OCI-LY7 (cell line): Measurements from ENCODE around the gene ECT2L. TPM values are rescaled to one million over a fixed set of nuclear protein-coding genes. Genes with fewer than 3 reads are reported as not detected.

Experiments used
- BruUV-seq: library from RNA; stranded (reverse); fragments of 400-500 nt; replicated peaks from 2 replicates; lab custom pipeline; 2021; lab: Mats Ljungman, UMichigan
- CTCF ChIA-PET: fragments of 300-600 bp; sonication (Branson Sonifier 250); formaldehyde crosslinking; loops from one replicate; lab custom pipeline; 2022; ENCODE audit warnings: antibody characterized with exemption; ENCODE audit not compliant: unreplicated experiment; lab: Charles Lee
- POLR2A ChIA-PET: fragments of 300-600 bp; sonication (Branson Sonifier 250); formaldehyde crosslinking; loops from one replicate; lab custom pipeline; 2022; ENCODE audit warnings: antibody characterized with exemption; lab: Charles Lee
- DNase-seq: peaks from one replicate; pipeline ENCODE4 v3.0.0-alpha.2; 2015; ENCODE audit warnings: low spot score
- H2AFZ ChIP-seq: fragments of 200-600 bp; sonication (generic), shearing (Covaris generic); 2 replicates; pipeline ENCODE4 v1.6.1; 2014; ENCODE audit warnings: mild to moderate bottlenecking, antibody characterized with exemption, low read length, moderate library complexity
- H3K27ac ChIP-seq: fragments of 200-600 bp; sonication (generic); 2 replicates; pipeline ENCODE4 v1.5.1; 2014; ENCODE audit warnings: mixed run types, low read depth, mild to moderate bottlenecking, moderate library complexity, low read length, inconsistent platforms; ENCODE audit not compliant: poor library complexity, severe bottlenecking
- H3K36me3 ChIP-seq: fragments of 200-600 bp; sonication (generic); 2 replicates; pipeline ENCODE4 v1.6.1; 2014; ENCODE audit warnings: mild to moderate bottlenecking, antibody characterized with exemption, low read length, moderate library complexity, mixed read lengths; ENCODE audit not compliant: insufficient read depth
- H3K4me1 ChIP-seq: fragments of 200-600 bp; sonication (generic); 2 replicates; pipeline ENCODE4 v1.5.1; 2014; ENCODE audit warnings: mild to moderate bottlenecking, low read length; ENCODE audit not compliant: insufficient read depth, poor library complexity, severe bottlenecking
- H3K4me2 ChIP-seq: fragments of 200-600 bp; sonication (generic); 2 replicates; pipeline ENCODE4 v1.6.1; 2014; ENCODE audit warnings: mild to moderate bottlenecking, low read length
- H3K4me3 ChIP-seq: fragments of 200-600 bp; sonication (generic); 2 replicates; pipeline ENCODE4 v1.5.1; 2014; ENCODE audit warnings: mild to moderate bottlenecking, low read depth, low read length; ENCODE audit not compliant: poor library complexity, severe bottlenecking
- H3K79me2 ChIP-seq: fragments of 200-600 bp; sonication (generic); 2 replicates; pipeline ENCODE4 v1.6.1; 2016; ENCODE audit warnings: low read depth, mild to moderate bottlenecking, low read length, moderate library complexity, mixed read lengths; ENCODE audit not compliant: insufficient read depth
- H3K9me2 ChIP-seq: fragments of 200-600 bp; sonication (generic); 2 replicates; pipeline ENCODE4 v1.6.1; 2016; ENCODE audit warnings: mild to moderate bottlenecking, low read length, mixed read lengths; ENCODE audit not compliant: insufficient read depth
- H3K9me3 ChIP-seq: fragments of 200-600 bp; sonication (generic); 2 replicates; pipeline ENCODE4 v1.6.1; 2014; ENCODE audit warnings: mild to moderate bottlenecking, mixed run types, low read length, mixed read lengths
- H4K20me1 ChIP-seq: fragments of 200-600 bp; sonication (generic); 2 replicates; pipeline ENCODE4 v1.6.1; 2014; ENCODE audit warnings: mild to moderate bottlenecking, antibody characterized with exemption, low read length, moderate library complexity, mixed read lengths; ENCODE audit not compliant: insufficient read depth
- EZH2phosphoT487 ChIP-seq: fragments of 200-600 bp; sonication (generic); IDR thresholded peaks from 2 replicates; pipeline ENCODE4 v1.6.1; 2018; ENCODE audit warnings: low read depth, borderline replicate concordance, mild to moderate bottlenecking, mixed run types, antibody characterized with exemption, low read length, moderate library complexity, mixed read lengths
- intact Hi-C: fragments of 100-400 bp; cut with micrococcal nuclease; formaldehyde crosslinking; loops from one replicate; pipeline ENCODE4 v1.10.0; 2022; ENCODE audit not compliant: unreplicated experiment
- total RNA-seq, 2 experiments: library from RNA; depleted of rRNA in 1 of 2; stranded (reverse); fragments of >200 nt in 1 of 2; shearing (Covaris generic) in 1 of 2; gene quantifications; 2 replicates each; pipeline ENCODE4 v1.2.3, GENCODE V29; 2014 to 2022
- TF ChIP-seq, protein P1 (sequence below): fragments of 200-600 bp; sonication (generic); conservative IDR thresholded peaks from 2 replicates; pipeline ENCODE4 v1.5.1; 2014; ENCODE audit warnings: mild to moderate bottlenecking, antibody characterized with exemption, low read length, moderate library complexity, mixed read lengths

ECT2L gene
- total RNA-seq, 2 experiments from 2014 or later: not detected

DNA sequence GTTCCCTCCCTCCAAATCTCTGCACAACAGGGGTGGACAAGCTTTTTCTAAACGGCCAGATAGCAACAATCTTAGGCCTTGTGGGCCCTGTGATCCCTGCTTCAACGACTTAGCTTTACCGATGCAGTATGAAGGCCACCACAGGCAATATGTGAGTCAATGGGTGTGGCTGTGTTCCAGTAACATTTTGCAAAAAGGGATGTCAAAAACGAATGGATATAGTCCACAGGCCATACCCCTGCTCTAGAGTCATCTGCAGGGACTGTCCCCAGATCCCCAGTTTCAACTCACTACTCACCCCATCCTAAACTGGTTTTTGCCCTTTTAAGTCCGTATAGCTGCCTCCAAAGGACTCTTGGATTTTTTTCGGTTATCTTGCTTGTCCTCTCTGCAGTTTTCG lies 34.4 kb downstream of the ECT2L start:
- H3K4me1 ChIP-seq: no peaks in the 10 kb centered on the region
- BruUV-seq: no TSS peak
- H2AFZ ChIP-seq: no peak overlapping the region
- intact Hi-C loops: no loop called here
- H3K9me2 ChIP-seq: no peaks in the 10 kb centered on the region
- H3K4me3 ChIP-seq: no peak overlapping the region
- CTCF ChIA-PET: no interaction called here
- no peaks in the 10 kb centered on the region for H3K9me3 ChIP-seq
- no peaks in the 10 kb centered on the region for H3K79me2 ChIP-seq
- no peak for DNase-seq
- no peaks in the 10 kb centered on the region for H4K20me1 ChIP-seq
- no peaks in the 10 kb centered on the region for H3K36me3 ChIP-seq
- TF ChIP-seq, protein P1, sequence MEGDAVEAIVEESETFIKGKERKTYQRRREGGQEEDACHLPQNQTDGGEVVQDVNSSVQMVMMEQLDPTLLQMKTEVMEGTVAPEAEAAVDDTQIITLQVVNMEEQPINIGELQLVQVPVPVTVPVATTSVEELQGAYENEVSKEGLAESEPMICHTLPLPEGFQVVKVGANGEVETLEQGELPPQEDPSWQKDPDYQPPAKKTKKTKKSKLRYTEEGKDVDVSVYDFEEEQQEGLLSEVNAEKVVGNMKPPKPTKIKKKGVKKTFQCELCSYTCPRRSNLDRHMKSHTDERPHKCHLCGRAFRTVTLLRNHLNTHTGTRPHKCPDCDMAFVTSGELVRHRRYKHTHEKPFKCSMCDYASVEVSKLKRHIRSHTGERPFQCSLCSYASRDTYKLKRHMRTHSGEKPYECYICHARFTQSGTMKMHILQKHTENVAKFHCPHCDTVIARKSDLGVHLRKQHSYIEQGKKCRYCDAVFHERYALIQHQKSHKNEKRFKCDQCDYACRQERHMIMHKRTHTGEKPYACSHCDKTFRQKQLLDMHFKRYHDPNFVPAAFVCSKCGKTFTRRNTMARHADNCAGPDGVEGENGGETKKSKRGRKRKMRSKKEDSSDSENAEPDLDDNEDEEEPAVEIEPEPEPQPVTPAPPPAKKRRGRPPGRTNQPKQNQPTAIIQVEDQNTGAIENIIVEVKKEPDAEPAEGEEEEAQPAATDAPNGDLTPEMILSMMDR: no peak
- TF ChIP-seq EZH2phosphoT487: no peak
- no peak overlapping the region for H3K4me2 ChIP-seq
- POLR2A ChIA-PET: no interaction called here
- no peak overlapping the region for H3K27ac ChIP-seq

- Histone ChIP-seq H2AFZ (no peak overlapping the region), H4K20me1 (no peaks in the 10 kb centered on the region), H3K36me3 (no peaks in the 10 kb centered on the region), H3K4me1 (no peaks in the 10 kb centered on the region), H3K4me3 (no peak overlapping the region), H3K9me2 (no peaks in the 10 kb centered on the region), H3K4me2 (no peak overlapping the region), H3K9me3 (no peaks in the 10 kb centered on the region), H3K79me2 (no peaks in the 10 kb centered on the region), H3K27ac (no peak overlapping the region)
- intact Hi-C loops: no loop called here
- TF ChIP-seq, protein P1: no peak
- TF ChIP-seq EZH2phosphoT487: no peak
- no peak for DNase-seq
- POLR2A ChIA-PET: no interaction called here
- no TSS peak for BruUV-seq
- CTCF ChIA-PET: no interaction called here
Measured at GRCh38 chr6:138832182-138832581, 36.3 kb downstream of the ECT2L start.

- POLR2A ChIA-PET: no interaction called here
- H3K9me2 ChIP-seq: no peaks in the 10 kb centered on the region
- DNase-seq: no peak
- H3K79me2 ChIP-seq: no peaks in the 10 kb centered on the region
- H3K9me3 ChIP-seq: no peaks in the 10 kb centered on the region
- intact Hi-C loops: no loop called here
- no peak overlapping the region for H3K4me2 ChIP-seq
- H3K4me3 ChIP-seq: no peak overlapping the region
- TF ChIP-seq, protein P1: no peak
- no peak for TF ChIP-seq EZH2phosphoT487
- no peaks in the 10 kb centered on the region for H4K20me1 ChIP-seq
- H3K4me1 ChIP-seq: no peaks in the 10 kb centered on the region
- CTCF ChIA-PET: no interaction called here
- H3K27ac ChIP-seq: no peak overlapping the region
- no peak overlapping the region for H2AFZ ChIP-seq
- no peaks in the 10 kb centered on the region for H3K36me3 ChIP-seq
- no TSS peak for BruUV-seq
Measured at GRCh38 chr6:138833816-138834539, 38.1 kb downstream of the ECT2L start.
